Kidney tubule cell (primary cell): ENCODE results near the gene CFHR5.
"Not testable (repeated sequence)": the region's sequence is repeated elsewhere in the genome, so short reads cannot be mapped to it uniquely, and the experiment has no call there.

Experiments
- DNase-seq: peaks from one replicate; pipeline ENCODE4 v3.0.0-alpha.2; 2018; ENCODE audit warnings: low spot score

The CFHR5 gene

DNA sequence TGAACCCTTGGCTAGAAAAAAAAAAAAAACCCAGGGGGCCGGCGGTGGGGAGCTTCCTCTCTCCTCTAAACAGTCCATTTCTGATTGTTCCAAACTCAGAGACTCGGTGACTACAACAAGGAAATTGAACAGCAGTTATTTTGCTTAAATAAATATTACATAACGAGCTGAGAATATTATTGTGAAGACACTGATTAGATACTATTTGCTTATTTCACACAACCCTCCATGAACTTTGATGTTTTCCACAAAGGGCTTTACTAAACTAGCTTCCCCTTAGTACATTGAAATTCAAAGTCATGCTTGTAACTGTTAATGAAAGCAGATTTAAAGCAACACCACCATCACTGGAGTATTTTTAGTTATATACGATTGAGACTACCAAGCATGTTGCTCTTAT, at the start of gene CFHR5:
Gene CFHR5 (plus strand): TSS at position 279 of the 400 bp plus-strand sequence. CDS start 109 bp downstream, at position 388.
- no peak for DNase-seq

DNA sequence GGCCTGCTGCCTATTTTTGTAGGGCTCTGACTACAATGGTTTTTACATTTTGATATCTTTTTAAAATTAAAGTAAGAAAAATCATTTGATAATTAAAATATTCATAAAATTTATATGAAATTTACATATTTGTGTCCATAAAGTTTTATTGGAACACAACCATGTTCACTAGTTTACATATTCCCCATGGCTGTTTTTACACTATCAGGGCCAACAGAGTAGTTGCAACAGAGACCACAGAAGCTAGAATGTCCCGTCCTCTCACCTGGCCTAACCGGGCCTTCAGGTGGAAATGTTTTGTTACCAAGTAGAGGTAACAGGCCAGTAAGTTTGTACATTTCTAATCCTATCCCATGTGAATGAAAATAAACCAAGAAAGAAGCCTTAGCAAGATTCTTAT, 44.5 kb upstream of the CFHR5 start:
- DNase-seq = not testable (repeated sequence)

DNA sequence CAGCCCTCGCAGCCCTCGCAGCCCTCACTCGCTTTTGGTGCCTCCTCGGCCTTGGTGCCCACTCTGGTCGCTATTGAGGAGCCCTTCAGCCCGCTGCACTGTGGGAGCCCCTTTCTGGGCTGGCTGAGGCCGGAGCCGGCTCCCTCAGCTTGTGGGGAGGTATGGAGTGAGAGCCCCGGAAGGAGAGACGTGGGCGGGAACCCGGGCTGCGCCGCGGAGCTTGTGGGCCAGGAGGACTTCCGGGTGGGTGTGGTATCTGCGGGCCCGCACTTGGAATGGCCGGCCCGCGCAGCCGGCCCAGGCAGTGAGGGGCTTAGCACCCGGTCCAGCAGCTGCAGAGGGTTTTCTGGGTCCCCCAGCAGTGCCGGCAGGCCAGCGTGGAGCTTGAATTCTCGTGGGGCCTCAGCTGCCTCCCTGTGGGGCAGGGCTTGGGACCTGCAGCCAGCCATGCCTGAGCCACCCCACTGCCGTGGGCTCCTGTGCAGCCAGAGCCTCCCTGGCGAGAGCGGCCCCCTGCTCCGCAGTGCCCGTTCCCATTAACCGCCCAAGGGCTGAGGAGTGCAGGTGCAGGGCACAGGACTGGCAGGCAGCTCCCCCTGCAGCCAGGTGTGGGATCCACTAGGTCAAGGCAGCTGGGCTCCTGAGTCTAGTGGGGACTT, 43.7 kb upstream of the CFHR5 start:
- DNase-seq = no peak

DNA sequence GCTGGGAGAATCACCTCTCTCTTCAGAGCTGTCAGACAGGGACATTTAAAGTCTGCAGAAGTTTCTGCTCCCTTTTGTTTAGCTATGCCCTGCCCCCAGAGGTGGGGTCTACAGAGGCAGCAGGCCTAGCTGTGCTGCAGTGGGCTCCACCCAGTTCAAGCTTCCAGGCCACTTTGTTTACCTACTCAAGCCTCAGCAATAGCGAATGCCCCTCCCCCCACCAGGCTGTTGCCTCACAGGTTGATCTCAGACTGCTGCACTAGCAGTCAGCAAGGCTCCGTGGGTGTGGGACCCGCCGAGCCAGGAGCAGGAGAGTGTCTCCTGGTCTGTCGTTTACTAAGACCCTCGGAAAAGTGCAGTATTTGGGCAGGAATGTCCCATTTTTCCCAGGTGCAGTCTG, 35.9 kb upstream of the CFHR5 start:
- not testable (repeated sequence) for DNase-seq

DNA sequence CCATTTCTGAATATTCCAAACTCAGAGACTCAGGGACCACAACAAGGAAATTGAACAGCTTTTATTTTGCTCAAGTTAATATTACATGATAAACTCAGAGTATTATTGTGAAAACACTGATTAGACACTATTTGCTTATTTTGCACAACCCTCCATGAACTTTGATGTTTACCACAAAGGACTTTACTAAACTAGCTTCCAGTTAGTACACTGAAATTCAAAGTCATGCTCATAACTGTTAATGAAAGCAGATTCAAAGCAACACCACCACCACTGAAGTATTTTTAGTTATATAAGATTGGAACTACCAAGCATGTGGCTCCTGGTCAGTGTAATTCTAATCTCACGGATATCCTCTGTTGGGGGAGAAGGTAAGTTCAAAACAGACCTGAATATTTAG, 33.8 kb upstream of the CFHR5 start, which contains the start of gene CFHR2:
Gene CFHR2 (plus strand): TSS at position 171 of the 400 bp plus-strand sequence. CDS start 143 bp downstream, at position 314.
- DNase-seq = not testable (repeated sequence)

DNA sequence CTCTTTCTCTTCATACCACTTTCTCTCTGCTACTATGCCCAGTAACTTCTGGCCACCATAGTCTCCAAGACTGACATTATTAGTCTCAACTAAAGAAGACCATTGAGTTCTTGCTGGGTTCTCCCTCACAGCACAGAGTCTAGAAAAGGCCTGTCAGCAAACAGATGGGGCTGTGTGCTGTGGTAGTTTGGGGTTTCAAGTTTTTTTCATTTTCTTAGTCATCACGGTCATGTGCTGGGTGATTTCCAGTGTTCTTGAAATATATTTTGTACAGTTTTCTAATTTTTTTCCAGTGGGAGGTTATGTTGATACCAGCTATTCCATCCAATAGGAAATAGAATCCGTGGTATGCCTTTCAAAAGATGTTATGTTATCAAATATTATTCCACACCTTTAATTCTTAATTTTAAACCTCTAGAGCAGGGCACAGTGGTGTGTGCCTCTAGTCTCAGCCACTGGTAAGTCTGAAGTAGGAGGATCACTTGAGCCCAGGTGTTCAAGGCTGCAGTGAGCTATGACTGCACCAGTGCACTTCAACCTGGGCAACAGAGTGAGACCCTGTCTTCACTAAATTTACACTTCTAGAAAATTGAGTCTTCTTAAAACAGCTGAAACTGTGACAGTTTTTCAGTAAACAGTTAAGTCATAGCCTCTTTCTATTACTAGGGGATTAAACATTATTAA, 25.5 kb upstream of the CFHR5 start:
- no peak for DNase-seq

DNA sequence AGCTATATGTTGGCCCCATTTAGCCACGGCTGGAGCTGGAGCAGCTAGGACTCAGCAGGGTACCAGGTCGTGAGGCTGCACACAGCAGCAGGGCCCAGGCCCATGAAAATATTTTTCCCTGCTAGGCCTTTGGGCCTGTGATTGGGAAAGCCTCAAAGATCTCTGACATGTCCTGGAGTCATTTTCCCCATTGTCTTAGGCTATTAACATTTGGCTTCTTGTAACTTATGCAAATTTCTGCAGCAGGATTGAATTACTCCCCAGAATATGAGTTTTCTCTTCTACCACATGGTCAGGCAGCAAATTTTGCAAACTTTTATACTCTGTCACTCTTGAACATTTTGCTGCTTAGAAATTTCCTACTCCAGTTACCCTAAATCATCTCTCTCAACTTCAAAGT, 22.6 kb upstream of the CFHR5 start:
- DNase-seq = no peak

DNA sequence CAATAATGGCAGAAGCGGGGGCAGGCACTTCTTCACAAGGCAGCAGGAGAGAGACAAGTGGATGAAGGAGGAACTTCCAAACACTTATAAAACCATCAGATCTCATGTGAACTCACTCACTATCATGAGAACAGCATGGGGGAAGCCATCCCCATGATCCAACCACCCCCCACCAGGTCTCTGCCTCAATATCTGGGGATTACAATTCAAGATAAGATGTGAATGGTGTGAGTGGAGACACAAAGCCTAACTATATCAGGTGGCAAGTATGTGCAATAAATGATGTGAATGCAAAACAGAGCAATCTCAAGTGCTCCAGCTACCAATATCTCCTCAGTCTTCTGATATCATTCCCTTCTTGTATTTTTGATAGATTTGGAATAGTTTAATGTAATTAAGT, 21.4 kb upstream of the CFHR5 start:
- DNase-seq = no peak

DNA sequence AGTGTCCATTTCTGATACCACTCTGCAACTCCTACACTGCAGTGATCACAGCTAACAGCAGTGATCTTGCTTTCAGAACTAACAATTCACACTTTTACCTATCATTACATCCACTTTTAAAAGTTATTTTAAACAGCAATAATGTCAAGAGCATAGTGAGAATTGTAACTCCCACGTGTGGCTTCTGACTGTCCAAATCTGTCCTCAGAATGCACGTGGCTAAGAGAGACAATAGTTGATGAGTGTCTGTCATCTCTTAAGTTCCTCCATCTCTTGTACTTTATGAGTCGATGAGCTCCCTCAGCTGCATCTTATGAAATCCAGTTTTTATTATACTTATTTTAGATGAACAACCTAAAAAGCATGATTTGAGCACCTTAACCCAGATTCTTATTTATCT, 16.5 kb upstream of the CFHR5 start:
- no peak for DNase-seq

DNA sequence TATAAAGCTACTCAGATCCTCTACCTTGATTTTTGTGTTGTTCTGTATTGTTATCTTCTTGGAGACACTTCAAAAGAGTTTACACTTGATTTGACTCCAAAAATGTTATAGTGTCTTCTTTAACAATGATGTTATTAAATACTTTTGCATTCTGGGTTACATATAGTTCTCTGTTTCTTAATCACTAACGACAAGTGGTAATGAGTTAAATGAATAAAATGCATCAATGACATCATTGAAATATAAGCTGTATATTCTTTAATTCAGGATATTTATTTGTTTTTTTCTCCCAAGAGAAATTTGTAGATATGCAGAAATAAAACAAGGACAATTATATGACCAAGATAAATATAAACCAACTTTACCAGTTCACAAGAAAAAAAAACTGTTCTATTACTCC, 7.2 kb upstream of the CFHR5 start:
- no peak for DNase-seq

DNA sequence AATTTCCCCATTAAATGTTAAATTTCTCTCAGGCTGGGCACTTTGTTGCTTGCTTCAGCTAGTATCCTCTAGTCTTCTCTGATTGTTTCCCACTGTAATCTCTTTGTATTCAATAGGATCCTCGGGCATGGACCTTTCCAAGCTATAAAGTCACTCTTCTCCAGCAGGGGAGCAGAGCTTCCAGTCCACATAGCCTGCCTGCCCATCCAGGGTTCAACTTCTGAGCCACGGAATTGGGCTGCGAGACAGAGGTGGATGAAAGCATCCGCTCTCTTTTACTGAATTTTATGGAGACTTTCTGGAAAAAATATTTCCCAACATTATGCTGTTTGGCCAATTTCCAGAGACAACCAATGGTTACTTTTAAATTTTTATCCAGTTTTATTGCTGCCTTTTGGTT, 1.1 kb upstream of the CFHR5 start:
- DNase-seq = no peak

DNA sequence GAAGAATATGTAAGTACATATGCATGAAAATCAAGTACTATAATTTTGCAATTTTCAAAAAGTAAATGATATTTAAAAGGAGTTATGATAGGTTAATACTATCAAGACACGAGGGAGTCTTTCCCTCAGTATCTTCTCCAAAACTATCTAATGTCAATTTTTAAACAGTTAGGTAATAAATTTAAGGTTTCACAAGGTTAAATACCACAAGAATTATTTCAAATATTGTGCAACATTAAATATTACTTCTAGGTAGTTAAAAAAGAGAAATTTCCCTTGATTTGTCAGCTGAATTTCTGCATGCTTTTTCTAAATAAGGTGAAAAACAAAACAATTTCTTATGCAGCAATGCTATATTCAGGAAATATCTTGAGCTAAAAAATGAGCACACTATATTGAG, 3.5 kb downstream of the CFHR5 start:
- no peak for DNase-seq

DNA sequence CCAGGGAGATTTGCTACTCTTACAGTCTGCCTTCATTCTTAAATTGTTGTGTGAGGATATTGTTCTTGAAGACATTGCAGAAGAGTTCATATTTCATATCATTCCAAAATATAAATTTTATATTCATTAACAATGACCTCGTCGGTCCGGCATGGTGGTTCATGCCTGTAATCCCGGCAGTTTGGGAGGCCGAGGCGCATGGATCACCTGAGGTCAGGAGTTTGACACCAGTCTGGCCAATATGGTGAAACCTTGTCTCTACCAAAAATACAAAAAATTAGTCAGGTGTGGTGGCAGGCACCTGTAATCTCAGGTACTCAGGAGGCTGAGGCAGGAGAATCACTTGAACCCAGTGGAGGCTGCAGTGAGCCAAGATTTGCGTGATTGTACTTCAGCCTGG, 4.9 kb downstream of the CFHR5 start:
- not testable (repeated sequence) for DNase-seq

DNA sequence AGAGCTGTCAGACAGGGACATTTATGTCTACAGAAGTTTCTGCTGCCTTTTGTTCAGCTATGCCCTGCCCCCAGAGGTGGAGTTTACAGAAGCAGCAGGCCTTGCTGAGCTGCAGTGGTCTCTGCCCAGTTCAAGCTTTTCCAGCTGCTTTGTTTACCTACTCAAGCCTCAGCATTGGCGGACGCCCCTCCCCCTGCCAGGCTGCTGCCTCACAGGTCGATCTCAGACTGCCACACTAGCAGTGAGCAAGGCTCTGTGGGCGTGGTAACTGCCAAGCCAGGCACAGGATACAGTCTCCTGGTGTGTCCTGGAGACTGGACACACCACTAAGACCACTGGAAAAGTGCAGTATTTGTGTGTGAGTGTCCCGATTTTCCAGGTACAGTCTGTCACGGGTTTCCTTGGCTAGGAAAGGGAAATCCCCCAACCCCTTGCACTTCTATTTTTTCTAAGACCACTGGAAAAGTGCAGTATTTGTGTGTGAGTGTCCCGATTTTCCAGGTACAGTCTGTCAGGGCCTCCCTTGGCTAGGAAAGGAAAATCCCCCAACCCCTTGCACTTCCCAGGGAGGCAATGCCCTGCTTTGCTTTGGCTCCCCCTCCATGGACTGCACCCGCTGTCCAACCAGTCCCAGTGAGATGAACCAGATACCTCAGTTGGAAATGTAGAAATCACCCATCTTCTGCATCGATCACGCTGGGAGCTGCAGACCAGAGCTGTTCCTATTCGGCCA, 14.7 kb downstream of the CFHR5 start:
- DNase-seq = peak; percentile 20

DNA sequence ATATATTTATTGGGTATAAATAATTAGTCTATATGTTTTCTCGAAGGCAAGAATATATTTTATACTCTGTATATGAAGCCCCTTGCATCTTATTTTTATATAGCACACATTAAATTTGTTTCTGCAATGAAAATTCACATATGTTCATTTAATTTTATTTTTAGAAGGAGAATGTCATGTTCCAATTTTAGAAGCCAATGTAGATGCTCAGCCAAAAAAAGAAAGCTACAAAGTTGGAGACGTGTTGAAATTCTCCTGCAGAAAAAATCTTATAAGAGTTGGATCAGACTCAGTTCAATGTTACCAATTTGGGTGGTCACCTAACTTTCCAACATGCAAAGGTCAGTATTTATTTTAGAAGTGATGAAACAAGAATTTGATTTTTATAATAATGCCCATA, 16.6 kb downstream of the CFHR5 start:
- no peak for DNase-seq

DNA sequence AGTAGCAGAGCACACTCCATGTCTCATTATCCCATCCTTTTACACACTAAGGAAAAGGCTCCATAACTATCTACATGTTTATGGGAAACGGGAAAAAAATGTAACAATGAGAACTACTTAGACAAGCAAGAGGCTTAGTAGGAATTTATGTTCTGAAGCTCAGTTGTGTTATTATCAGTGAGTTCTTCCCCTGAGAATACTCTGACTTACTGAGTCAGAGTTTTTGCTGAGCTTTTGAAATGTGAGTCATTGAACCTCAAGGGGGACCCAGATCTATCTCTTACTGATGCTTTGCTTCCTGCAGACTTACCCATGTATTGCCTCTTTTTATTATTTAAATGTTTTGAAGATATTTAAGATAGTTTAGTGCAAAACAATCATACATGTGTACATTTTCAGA, 20.1 kb downstream of the CFHR5 start:
- no peak for DNase-seq

DNA sequence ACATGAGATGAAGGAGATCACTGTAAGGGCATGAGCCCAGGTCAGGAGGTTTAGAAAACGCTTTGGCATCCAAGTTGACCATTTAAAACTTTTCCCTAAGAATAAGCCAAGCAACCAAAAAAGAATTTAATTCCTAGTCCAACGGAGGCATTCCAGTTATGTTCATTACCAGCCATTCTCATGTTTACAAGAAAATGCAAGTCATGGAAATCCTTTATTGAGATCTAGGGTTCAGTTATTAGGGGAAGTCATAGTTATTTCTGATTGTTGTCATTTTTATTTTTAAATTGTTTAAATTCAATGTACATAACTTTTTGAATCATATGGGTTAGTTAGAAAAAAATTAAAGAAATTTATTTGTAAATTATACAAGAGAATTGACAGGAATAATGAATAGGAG, 24.5 kb downstream of the CFHR5 start:
- no peak for DNase-seq

DNA sequence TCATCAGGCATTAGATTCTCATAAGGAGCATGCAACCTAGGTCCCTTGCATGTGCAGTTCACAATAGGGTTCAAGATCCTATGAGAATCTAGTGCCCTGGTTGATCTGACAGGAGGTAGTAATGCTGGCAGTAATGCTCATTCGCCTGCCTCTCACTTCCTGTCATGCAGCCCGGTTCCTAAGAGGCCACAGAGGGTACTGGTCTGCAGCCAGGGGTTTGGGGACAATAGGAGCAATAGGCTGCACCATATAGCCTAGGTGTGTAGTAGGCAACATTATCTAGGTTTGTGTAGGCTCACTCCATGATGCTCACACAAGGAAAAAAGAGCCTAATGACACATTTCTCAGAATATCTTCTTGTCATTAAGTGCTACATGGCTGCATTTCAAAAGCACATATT, 25.8 kb downstream of the CFHR5 start:
- no peak for DNase-seq

DNA sequence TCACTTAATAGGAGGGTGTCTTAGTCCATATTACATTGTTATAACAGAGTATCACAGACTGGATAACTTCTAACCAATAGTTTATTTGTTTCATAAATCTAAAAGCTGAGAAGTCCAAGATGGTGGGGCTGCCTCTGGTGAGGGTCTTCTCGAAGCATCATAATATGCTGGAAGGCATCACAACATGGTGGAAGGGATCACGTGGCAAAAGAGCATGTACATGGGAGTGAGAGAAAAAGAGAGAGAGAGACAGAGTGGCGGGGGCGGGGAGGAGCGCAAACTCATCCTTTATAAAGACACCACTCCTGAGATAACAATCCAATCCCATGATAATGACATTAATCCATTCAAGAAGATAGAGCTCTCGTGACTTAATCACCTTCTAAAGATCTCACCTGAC, 31.5 kb downstream of the CFHR5 start:
- DNase-seq = no peak

DNA sequence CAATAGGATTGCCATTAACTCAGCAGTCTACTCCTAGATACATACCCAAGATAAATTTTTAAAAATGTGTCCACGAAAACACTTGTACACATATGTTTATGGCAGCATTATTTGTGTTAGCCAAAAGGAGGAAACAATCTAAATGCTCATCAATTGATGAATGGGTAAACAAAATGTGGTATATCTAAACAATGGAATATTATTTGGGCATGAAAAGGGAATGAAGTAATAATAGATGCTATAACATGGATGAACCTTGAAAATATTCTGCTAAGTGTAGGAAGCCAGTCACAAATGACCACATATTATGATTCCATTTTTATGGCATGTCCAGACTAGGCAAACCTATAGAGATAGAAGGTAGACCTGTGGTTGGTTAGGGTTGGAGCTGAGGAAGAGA, 34.3 kb downstream of the CFHR5 start:
- no peak for DNase-seq

DNA sequence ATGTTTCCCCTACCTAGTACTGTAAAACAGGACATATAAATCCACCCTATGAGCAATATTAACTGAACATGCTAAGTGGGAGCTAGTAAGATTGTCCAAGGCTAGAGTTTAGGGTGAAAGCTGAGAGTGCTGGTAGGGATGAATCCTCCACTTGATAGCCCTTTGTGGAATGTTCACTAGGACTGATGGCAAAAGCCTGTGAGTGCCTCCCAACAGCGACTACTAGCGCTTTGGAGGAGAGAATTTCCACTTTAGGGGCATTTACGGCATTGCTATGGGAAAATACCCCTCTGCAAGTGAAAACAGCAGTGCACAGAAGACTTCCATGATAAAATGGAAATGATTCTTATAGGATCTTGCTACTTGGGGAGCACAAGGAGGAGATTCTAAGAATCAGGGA, 35.9 kb downstream of the CFHR5 start:
- no peak for DNase-seq

DNA sequence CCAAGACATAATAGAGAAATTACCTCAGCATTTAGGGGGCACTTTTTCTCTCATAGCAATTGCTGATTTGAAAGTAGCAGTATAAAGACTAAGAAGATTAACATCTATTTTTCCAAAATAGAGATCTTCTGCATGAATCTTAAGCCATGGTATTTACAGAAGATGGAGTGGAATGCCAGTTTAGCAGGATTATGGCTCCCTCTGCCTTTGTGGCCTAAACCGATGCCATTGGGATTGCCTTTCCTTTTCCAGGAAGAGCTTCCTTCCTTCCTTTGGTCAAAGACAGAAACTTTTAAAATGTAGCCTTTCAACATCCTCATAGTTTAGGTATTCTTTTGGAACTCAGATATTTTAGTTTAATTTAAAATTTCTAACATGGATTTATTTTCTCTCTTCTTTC, 39.4 kb downstream of the CFHR5 start:
- DNase-seq = no peak

DNA sequence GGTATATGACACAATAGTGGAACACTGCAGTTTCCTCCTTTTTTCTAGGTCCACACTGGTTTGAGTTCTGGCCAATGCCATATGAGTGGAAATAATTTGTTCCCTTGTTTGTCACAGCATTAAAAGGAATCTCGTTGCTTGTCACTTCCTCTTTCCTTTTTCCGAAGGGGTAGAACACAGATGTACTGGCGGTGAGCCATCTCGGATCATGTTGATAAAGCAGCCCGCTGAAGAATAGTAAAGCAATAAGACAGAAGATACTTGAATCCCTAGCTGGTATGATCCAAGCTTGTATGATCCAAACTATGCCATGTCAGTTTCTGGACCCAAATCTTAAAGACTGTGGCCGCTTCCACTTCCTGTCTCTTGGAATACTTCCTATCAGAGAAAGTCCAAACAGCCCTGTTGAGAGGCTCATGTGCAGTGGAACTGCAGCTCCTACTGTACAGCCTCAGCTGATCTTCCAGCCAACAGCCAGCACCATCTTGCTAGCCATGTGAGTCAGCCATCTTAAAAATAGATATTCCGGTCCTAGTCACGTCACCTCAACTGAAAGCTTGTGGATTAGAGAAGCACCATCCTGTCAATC, 40.3 kb downstream of the CFHR5 start:
- no peak for DNase-seq
